NOMO-1 (cell line): Measurements from ENCODE around the gene FAM151B.
A peak's percentile ranks its signal among the peaks of the same experiment; 100 is the strongest.
"Not testable (repeated sequence)": the region's sequence is repeated elsewhere in the genome, so short reads cannot be mapped to it uniquely, and the experiment has no call there.

Source experiments
- DNase-seq, 2 experiments: peaks; one replicate each; lab custom pipeline; 2025; ENCODE audit not compliant: unreplicated experiment in 2 of 2; lab: John Stamatoyannopoulos, UW

FAM151B gene

GRCh38 chr5:80487829-80488721 is at the start of gene FAM151B:
TSS of gene FAM151B (plus strand) at chr5:80488100. CDS start at chr5:80488124, 24 bp downstream.
- peak; percentile 83 to 92 for DNase-seq

- no peak for DNase-seq
Measured at GRCh38 chr5:80438739-80439138, 49.2 kb upstream of the FAM151B start.

- no peak for DNase-seq
Measured at GRCh38 chr5:80439213-80439612, 48.7 kb upstream of the FAM151B start.

- DNase-seq: no peak
Measured at GRCh38 chr5:80442742-80443141, 45.2 kb upstream of the FAM151B start.

- no peak for DNase-seq
Measured at GRCh38 chr5:80453366-80453765, 34.5 kb upstream of the FAM151B start.

- DNase-seq: no peak
Measured at GRCh38 chr5:80463269-80463668, 24.6 kb upstream of the FAM151B start.

- DNase-seq: peak; percentile 33 to 75
Measured at GRCh38 chr5:80466669-80467485, 21.0 kb upstream of the FAM151B start.

GRCh38 chr5:80468131-80468530 is 19.8 kb upstream of the FAM151B start:
- DNase-seq: no peak

- DNase-seq: not testable (repeated sequence)
Measured at GRCh38 chr5:80470631-80471030, 17.3 kb upstream of the FAM151B start.

- no peak for DNase-seq
Measured at GRCh38 chr5:80474929-80475328, 13.0 kb upstream of the FAM151B start.

- no peak for DNase-seq
Measured at GRCh38 chr5:80479713-80480112, 8.2 kb upstream of the FAM151B start.

GRCh38 chr5:80480354-80480753 is 7.5 kb upstream of the FAM151B start:
- no peak for DNase-seq

- DNase-seq: peak; percentile 35 to 51
Measured at GRCh38 chr5:80481019-80481893, 6.6 kb upstream of the FAM151B start.

- DNase-seq: no peak
Measured at GRCh38 chr5:80482578-80482977, 5.3 kb upstream of the FAM151B start.

- DNase-seq: no peak
Measured at GRCh38 chr5:80483636-80484232, 4.2 kb upstream of the FAM151B start.

GRCh38 chr5:80487444-80487828 is 464 bp upstream of the FAM151B start:
- DNase-seq: no peak

- no peak for DNase-seq
Measured at GRCh38 chr5:80491296-80491695, 3.4 kb downstream of the FAM151B start.

GRCh38 chr5:80492741-80493140 is 4.8 kb downstream of the FAM151B start:
- DNase-seq: no peak

- DNase-seq: not testable (repeated sequence)
Measured at GRCh38 chr5:80493443-80493842, 5.5 kb downstream of the FAM151B start.

- no peak for DNase-seq
Measured at GRCh38 chr5:80495891-80496290, 8.0 kb downstream of the FAM151B start.
